HCT116 (cell line): Measurements from ENCODE around the gene KIRREL2. TPM values are rescaled to one million over a fixed set of nuclear protein-coding genes. Genes with fewer than 3 reads are reported as not detected.

Experiments
- ATAC-seq: fragments of 200-7000 bp; cut with Tn5 transposase; 2 replicates; pipeline ENCODE4 v1.9.1; 2020; ENCODE audit warnings: mild to moderate bottlenecking, moderate library complexity
- BruUV-seq: library from RNA; stranded (reverse); fragments of 400-500 nt; replicated peaks from 2 replicates; lab custom pipeline; 2021; lab: Mats Ljungman, UMichigan
- CTCF ChIA-PET: fragments of 300-600 bp; sonication (Branson Sonifier 250); formaldehyde crosslinking; loops from one replicate; lab custom pipeline; 2021; ENCODE audit warnings: antibody characterized with exemption; lab: Charles Lee
- POLR2A ChIA-PET: fragments of 300-600, 350-600 bp; sonication (Branson Sonifier 250); formaldehyde crosslinking; loops from one replicate; lab custom pipeline; 2021; ENCODE audit warnings: antibody characterized with exemption; lab: Charles Lee
- RAD21 ChIA-PET, 2 experiments: fragments of 300-600 bp; sonication (Branson Sonifier 250); formaldehyde crosslinking; loops; one replicate each; lab custom pipeline; 2023; ENCODE audit warnings: low total read pairs in 2 of 2; ENCODE audit not compliant: uncharacterized antibody in 2 of 2, unreplicated experiment in 2 of 2, low non-redundant PET in 1 of 2; lab: Charles Lee
- DNase-seq: peaks from one replicate; pipeline ENCODE4 v3.0.0-alpha.2; 2010; ENCODE audit warnings: low read depth, low spot score
- H2AFZ ChIP-seq: fragments of 200-600 bp; shearing (Covaris generic), sonication (generic); 2 replicates; pipeline ENCODE4 v1.6.1; 2017; ENCODE audit warnings: low read depth, mixed run types, mixed read lengths, antibody characterized with exemption, low read length; ENCODE audit not compliant: poor library complexity, severe bottlenecking
- H3K27ac ChIP-seq: 2 replicates; pipeline ENCODE4 v1.5.1; 2012; ENCODE audit warnings: low read depth, low read length
- H3K27me3 ChIP-seq: fragments of 200-600 bp; sonication (generic); 2 replicates; pipeline ENCODE4 v1.6.1; 2016; ENCODE audit warnings: mixed run types, low read length, mixed read lengths; ENCODE audit not compliant: insufficient read depth
- H3K36me3 ChIP-seq, 2 experiments: fragments of 200-500 bp in 1 of 2; fragments of 200-600 bp in 1 of 2; sonication (Bioruptor generic) in 1 of 2; sonication (generic) in 1 of 2; 2 replicates each; pipeline versions ENCODE4 v1.5.1 to v1.6.1; 2014 to 2016; ENCODE audit warnings: low read length in 2 of 2, inconsistent platforms in 1 of 2, mixed read lengths in 1 of 2, mixed run types in 1 of 2; ENCODE audit not compliant: insufficient read depth in 2 of 2, control insufficient read depth in 1 of 2
- H3K4me1 ChIP-seq, 2 experiments: fragments of 200-600 bp in 1 of 2; sonication (generic) in 1 of 2; 2 replicates each; pipeline versions ENCODE4 v1.5.1 to v1.6.1; 2012 to 2017; ENCODE audit warnings: low read length in 2 of 2, inconsistent platforms in 1 of 2, mild to moderate bottlenecking in 1 of 2, mixed read lengths in 1 of 2, mixed run types in 1 of 2, moderate library complexity in 1 of 2; ENCODE audit not compliant: insufficient read depth in 2 of 2, control insufficient read depth in 1 of 2
- H3K4me2 ChIP-seq: fragments of 200-600 bp; sonication (generic); 2 replicates; pipeline ENCODE4 v1.6.1; 2017; ENCODE audit warnings: mixed run types, low read length, mixed read lengths
- H3K4me3 ChIP-seq, 2 experiments: fragments of 200-600 bp in 1 of 2; sonication (generic) in 1 of 2; replicated peaks in 1 of 2; 2 replicates each; pipeline ENCODE4 v1.5.1; 2011 to 2016; ENCODE audit warnings: low read length in 2 of 2, control low read depth in 1 of 2, low read depth in 1 of 2, mild to moderate bottlenecking in 1 of 2, mixed read lengths in 1 of 2, mixed run types in 1 of 2
- H3K79me2 ChIP-seq: fragments of 200-600 bp; sonication (generic); 2 replicates; pipeline ENCODE4 v1.6.1; 2017; ENCODE audit warnings: mild to moderate bottlenecking, mixed run types, low read length, moderate library complexity, mixed read lengths; ENCODE audit not compliant: insufficient read depth
- H3K9ac ChIP-seq: fragments of 200-600 bp; sonication (generic); 2 replicates; pipeline ENCODE4 v1.6.1; 2016; ENCODE audit warnings: low read length, mixed read lengths
- H3K9me2 ChIP-seq: fragments of 200-600 bp; sonication (generic), shearing (Covaris generic); 2 replicates; pipeline ENCODE4 v1.6.1; 2017; ENCODE audit warnings: mixed run types, mild to moderate bottlenecking, moderate library complexity; ENCODE audit not compliant: insufficient read depth
- H3K9me3 ChIP-seq, 2 experiments: fragments of 200-500 bp in 1 of 2; fragments of 200-600 bp in 1 of 2; sonication (Bioruptor generic) in 1 of 2; sonication (generic) in 1 of 2; 2 replicates each; pipeline ENCODE4 v1.6.1; 2014 to 2017; ENCODE audit warnings: low read length in 2 of 2, mixed read lengths in 2 of 2, inconsistent platforms in 1 of 2, low read depth in 1 of 2, mild to moderate bottlenecking in 1 of 2, mixed run types in 1 of 2, moderate library complexity in 1 of 2; ENCODE audit not compliant: control insufficient read depth in 1 of 2, insufficient read depth in 1 of 2
- H4K20me1 ChIP-seq: fragments of 200-600 bp; sonication (generic), shearing (Covaris generic); 2 replicates; pipeline ENCODE4 v1.6.1; 2017; ENCODE audit warnings: mixed run types, mild to moderate bottlenecking, moderate library complexity; ENCODE audit not compliant: insufficient read depth
- CBX3 ChIP-seq: IDR thresholded peaks from 2 replicates; pipeline ENCODE4 v1.6.1; 2012; ENCODE audit warnings: low read depth
- CEBPB ChIP-seq: IDR thresholded peaks from 2 replicates; pipeline ENCODE4 v1.6.1; 2012; ENCODE audit warnings: low read depth
- EGR1 ChIP-seq: IDR thresholded peaks from 2 replicates; pipeline ENCODE4 v1.6.1; 2012; ENCODE audit warnings: low read depth
- ELF1 ChIP-seq: IDR thresholded peaks from 2 replicates; pipeline ENCODE4 v1.6.1; 2012; ENCODE audit warnings: low read depth, borderline replicate concordance
- EZH2 ChIP-seq: fragments of 200-600 bp; sonication (generic); IDR thresholded peaks from 2 replicates; pipeline ENCODE4 v1.6.1; 2017; ENCODE audit warnings: antibody characterized with exemption, mixed run types
- EZH2phosphoT487 ChIP-seq: fragments of 200-600 bp; IDR thresholded peaks from 2 replicates; pipeline ENCODE4 v1.6.1; 2018; ENCODE audit warnings: antibody characterized with exemption, borderline replicate concordance
- FOSL1 ChIP-seq: IDR thresholded peaks from 2 replicates; pipeline ENCODE4 v1.6.1; 2012; ENCODE audit warnings: low read depth
- MAX ChIP-seq: IDR thresholded peaks from 2 replicates; pipeline ENCODE4 v1.6.1; 2012
- POLR2A ChIP-seq: IDR thresholded peaks from 2 replicates; pipeline ENCODE4 v1.7.0; 2011; ENCODE audit warnings: borderline replicate concordance; ENCODE audit not compliant: insufficient read depth, insufficient read length; ENCODE audit errors: extremely low read depth
- RAD21 ChIP-seq: IDR thresholded peaks from 2 replicates; pipeline ENCODE4 v1.6.1; 2012; ENCODE audit warnings: low read depth, mild to moderate bottlenecking
- REST ChIP-seq: IDR thresholded peaks from 2 replicates; pipeline ENCODE4 v1.6.1; 2012; ENCODE audit warnings: low read depth
- SIN3A ChIP-seq: IDR thresholded peaks from 2 replicates; pipeline ENCODE4 v1.6.1; 2012; ENCODE audit warnings: low read depth
- SP1 ChIP-seq: IDR thresholded peaks from 2 replicates; pipeline ENCODE4 v1.6.1; 2012; ENCODE audit warnings: low read depth
- SRF ChIP-seq: IDR thresholded peaks from 2 replicates; pipeline ENCODE4 v1.6.1; 2012; ENCODE audit warnings: low read depth
- ZFX ChIP-seq: fragments of 450-650 bp; IDR thresholded peaks from 2 replicates; pipeline ENCODE4 v1.6.1; 2017
- ZNF274 ChIP-seq: fragments of 200-500 bp; sonication (Bioruptor generic); IDR thresholded peaks from 2 replicates; pipeline ENCODE4 v1.6.1; 2014; ENCODE audit warnings: mild to moderate bottlenecking, low read depth, low read length, inconsistent platforms
- intact Hi-C: fragments of 100-400 bp; cut with micrococcal nuclease; formaldehyde crosslinking; loops from 2 replicates; pipeline ENCODE4 v1.10.0; 2022
- total RNA-seq: library from RNA; stranded (reverse); gene quantifications from one replicate; pipeline ENCODE4 v1.2.1, GENCODE V29; 2021; ENCODE audit not compliant: unreplicated experiment
- TF ChIP-seq, protein P1 (sequence below): IDR thresholded peaks from 2 replicates; pipeline ENCODE4 v1.6.1; 2012

KIRREL2 gene
- total RNA-seq, 1 experiment from 2014 or later: 1.3 TPM

DNA sequence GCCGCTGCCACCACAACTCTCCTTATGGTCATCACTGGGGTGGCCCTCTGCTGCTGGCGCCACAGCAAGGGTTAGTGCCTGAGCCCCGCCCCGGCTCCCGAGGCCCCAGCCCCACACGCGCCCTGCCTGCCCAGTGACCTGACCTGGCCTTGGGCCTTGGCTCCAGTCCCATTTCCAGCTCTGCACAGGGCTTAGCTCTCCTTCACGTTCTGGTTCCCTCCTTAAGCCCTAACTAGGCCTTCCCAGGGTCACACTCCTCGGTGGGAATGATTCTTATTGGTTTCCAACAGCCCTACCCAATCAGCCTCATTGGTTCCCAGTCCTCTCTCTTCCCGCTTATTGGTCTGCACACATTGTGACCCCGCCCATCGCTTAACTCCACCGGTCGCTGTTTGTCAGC, 5.8 kb downstream of the KIRREL2 start:
- Histone ChIP-seq H3K36me3 (no peaks in the 10 kb centered on the region), H3K4me2 (no peak overlapping the region), H2AFZ (no peak overlapping the region), H3K4me1 (peaks cover 2 to 13% of the 10 kb centered on the region in 2 experiments; a peak in 3 of 4 replicates), H3K4me3 (no peak overlapping the region), H3K79me2 (no peaks in the 10 kb centered on the region), H4K20me1 (no peaks in the 10 kb centered on the region), H3K9ac (no peak overlapping the region), H3K9me3 (no peaks in the 10 kb centered on the region), H3K9me2 (no peaks in the 10 kb centered on the region), H3K27ac (no peak overlapping the region), H3K27me3 (no peaks in the 10 kb centered on the region)
- POLR2A ChIA-PET: no interaction called here
- TF ChIP-seq EZH2 (no peak), CBX3 (no peak)
- CTCF ChIA-PET: no interaction called here
- no TSS peak for BruUV-seq
- ATAC-seq (no peak), DNase-seq (no peak)
- intact Hi-C loops: no loop called here
- RAD21 ChIA-PET: no interaction called here

DNA sequence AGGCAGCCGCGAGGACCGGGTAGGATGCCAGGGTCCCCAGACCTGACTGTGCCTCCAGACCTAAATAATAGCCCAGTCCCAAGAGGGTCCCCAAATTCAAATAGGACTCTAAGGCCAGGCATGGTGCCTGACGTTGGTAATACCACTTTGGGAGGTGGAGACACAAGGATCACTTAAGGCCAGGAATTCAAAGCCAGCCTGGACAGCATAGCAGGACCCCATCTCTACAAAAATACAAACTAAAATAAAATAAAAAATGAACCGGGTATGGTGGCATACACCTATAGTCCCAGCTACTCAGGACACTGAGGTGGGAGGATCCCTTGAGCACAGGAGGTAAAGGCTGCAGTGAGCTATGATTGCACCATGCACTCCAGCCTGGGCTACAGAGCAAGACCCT, 6.3 kb downstream of the KIRREL2 start:
- Histone ChIP-seq H3K79me2 (no peaks in the 10 kb centered on the region), H3K36me3 (no peaks in the 10 kb centered on the region), H3K27ac (no peak overlapping the region), H3K4me3 (no peak overlapping the region)
- RAD21 ChIA-PET: no interaction called here
- ATAC-seq: no peak
- TF ChIP-seq CEBPB: no peak
- TF ChIP-seq RAD21: no peak
- TF ChIP-seq EGR1: no peak
- no peak for TF ChIP-seq SP1
- TF ChIP-seq, protein P1, sequence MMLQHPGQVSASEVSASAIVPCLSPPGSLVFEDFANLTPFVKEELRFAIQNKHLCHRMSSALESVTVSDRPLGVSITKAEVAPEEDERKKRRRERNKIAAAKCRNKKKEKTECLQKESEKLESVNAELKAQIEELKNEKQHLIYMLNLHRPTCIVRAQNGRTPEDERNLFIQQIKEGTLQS: no peak
- no peak for TF ChIP-seq ZFX
- no peak for TF ChIP-seq SRF
- TF ChIP-seq CBX3: no peak
- no peak for TF ChIP-seq POLR2A
- TF ChIP-seq EZH2phosphoT487: no peak
- no peak for TF ChIP-seq MAX
- TF ChIP-seq EZH2: no peak
- TF ChIP-seq REST: no peak
- no peak for TF ChIP-seq ELF1
- TF ChIP-seq SIN3A: no peak
- no peak for TF ChIP-seq FOSL1
- no peak for TF ChIP-seq ZNF274
- TF ChIP-seq, all 23 proteins: peak for 0
- no peaks in the 10 kb centered on the region for H3K27me3 ChIP-seq
- POLR2A ChIA-PET: no interaction called here
- H3K9me3 ChIP-seq: no peaks in the 10 kb centered on the region
- no peak overlapping the region for H2AFZ ChIP-seq
- no peaks in the 10 kb centered on the region for H3K9me2 ChIP-seq
- H4K20me1 ChIP-seq: no peaks in the 10 kb centered on the region
- intact Hi-C loops: no loop called here
- no TSS peak for BruUV-seq
- no peak for DNase-seq
- H3K4me2 ChIP-seq: no peak overlapping the region
- CTCF ChIA-PET: no interaction called here
- peaks cover 5 to 18% of the 10 kb centered on the region in 2 experiments; a peak in 3 of 4 replicates for H3K4me1 ChIP-seq
- no peak overlapping the region for H3K9ac ChIP-seq
